NAMALWA (cell line): ENCODE data around the gene PHKG2.

ENCODE experiments used
- DNase-seq: peaks from one replicate; pipeline ENCODE4 v3.0.0-alpha.2; 2015; ENCODE audit warnings: low spot score

PHKG2 gene

GRCh38 chr16:30728321-30728720, 19.9 kb upstream of the PHKG2 start:
- DNase-seq, result no peak

- no peak for DNase-seq
These were observed 19.1 kb upstream of the PHKG2 start for GRCh38 chr16:30728899-30729672.

GRCh38 chr16:30731411-30731810, 16.8 kb upstream of the PHKG2 start:
- no peak for DNase-seq

GRCh38 chr16:30736995-30737793, 11.0 kb upstream of the PHKG2 start:
- DNase-seq, result no peak

GRCh38 chr16:30737794-30738648, 10.2 kb upstream of the PHKG2 start:
- DNase-seq, result no peak

GRCh38 chr16:30738984-30739951, 9.0 kb upstream of the PHKG2 start:
- DNase-seq, result no peak

- no peak for DNase-seq
These were observed 7.6 kb upstream of the PHKG2 start for GRCh38 chr16:30740364-30741251.

- DNase-seq, result no peak
These were observed 6.7 kb upstream of the PHKG2 start for GRCh38 chr16:30741461-30741914.

GRCh38 chr16:30743716-30744115, 4.5 kb upstream of the PHKG2 start:
- no peak for DNase-seq

- no peak for DNase-seq
These were observed 4.0 kb upstream of the PHKG2 start for GRCh38 chr16:30744183-30744582.

GRCh38 chr16:30745082-30745481, 3.1 kb upstream of the PHKG2 start:
- no peak for DNase-seq

- DNase-seq, result no peak
These were observed 1.5 kb upstream of the PHKG2 start for GRCh38 chr16:30746638-30747175.

- DNase-seq, result no peak
These were observed 894 bp upstream of the PHKG2 start for GRCh38 chr16:30747331-30747730.

GRCh38 chr16:30748634-30749445, 615 bp downstream of the PHKG2 start:
- DNase-seq, result peak; percentile 26

- no peak for DNase-seq
These were observed 2.0 kb downstream of the PHKG2 start for GRCh38 chr16:30750201-30750600.

- DNase-seq, result no peak
These were observed 2.7 kb downstream of the PHKG2 start for GRCh38 chr16:30750876-30751465.

- DNase-seq, result no peak
These were observed 5.4 kb downstream of the PHKG2 start for GRCh38 chr16:30753596-30753995.

GRCh38 chr16:30755955-30756780, 7.9 kb downstream of the PHKG2 start:
- no peak for DNase-seq
